Mesodermal cell (in vitro differentiated cells): ENCODE measurements around the gene HOXD4.

Source experiments
- H3K27ac ChIP-seq: 2 replicates; pipeline ENCODE4 v1.7.0; 2013; ENCODE audit warnings: mild to moderate bottlenecking, low read depth, low read length, moderate library complexity; ENCODE audit not compliant: severe bottlenecking
- H3K36me3 ChIP-seq: 2 replicates; pipeline ENCODE4 v1.7.1; 2013; ENCODE audit warnings: mild to moderate bottlenecking, low read length, moderate library complexity; ENCODE audit not compliant: control insufficient read depth, insufficient read depth
- H3K4me1 ChIP-seq: one replicate; pipeline ENCODE4 v1.7.1; 2013; ENCODE audit warnings: mild to moderate bottlenecking, low read length; ENCODE audit not compliant: insufficient read depth, control insufficient read depth, poor library complexity, severe bottlenecking
- H3K4me3 ChIP-seq: 2 replicates; pipeline ENCODE4 v1.7.0; 2013; ENCODE audit warnings: low read length, control low read depth, mild to moderate bottlenecking; ENCODE audit not compliant: insufficient read depth, poor library complexity, severe bottlenecking; ENCODE audit errors: extremely low read depth
- H3K9me3 ChIP-seq: 2 replicates; pipeline ENCODE4 v1.7.1; 2013; ENCODE audit warnings: mild to moderate bottlenecking, low read length, moderate library complexity; ENCODE audit not compliant: control insufficient read depth
- WGBS, 2 experiments: methylation state at CpG; one replicate each; pipeline ENCODE4 v1.1.5; 2013; ENCODE audit warnings: missing lambda C conversion rate in 2 of 2; ENCODE audit not compliant: insufficient coverage in 2 of 2; 5-methylcytosine and 5-hydroxymethylcytosine counted together

Gene HOXD4

DNA sequence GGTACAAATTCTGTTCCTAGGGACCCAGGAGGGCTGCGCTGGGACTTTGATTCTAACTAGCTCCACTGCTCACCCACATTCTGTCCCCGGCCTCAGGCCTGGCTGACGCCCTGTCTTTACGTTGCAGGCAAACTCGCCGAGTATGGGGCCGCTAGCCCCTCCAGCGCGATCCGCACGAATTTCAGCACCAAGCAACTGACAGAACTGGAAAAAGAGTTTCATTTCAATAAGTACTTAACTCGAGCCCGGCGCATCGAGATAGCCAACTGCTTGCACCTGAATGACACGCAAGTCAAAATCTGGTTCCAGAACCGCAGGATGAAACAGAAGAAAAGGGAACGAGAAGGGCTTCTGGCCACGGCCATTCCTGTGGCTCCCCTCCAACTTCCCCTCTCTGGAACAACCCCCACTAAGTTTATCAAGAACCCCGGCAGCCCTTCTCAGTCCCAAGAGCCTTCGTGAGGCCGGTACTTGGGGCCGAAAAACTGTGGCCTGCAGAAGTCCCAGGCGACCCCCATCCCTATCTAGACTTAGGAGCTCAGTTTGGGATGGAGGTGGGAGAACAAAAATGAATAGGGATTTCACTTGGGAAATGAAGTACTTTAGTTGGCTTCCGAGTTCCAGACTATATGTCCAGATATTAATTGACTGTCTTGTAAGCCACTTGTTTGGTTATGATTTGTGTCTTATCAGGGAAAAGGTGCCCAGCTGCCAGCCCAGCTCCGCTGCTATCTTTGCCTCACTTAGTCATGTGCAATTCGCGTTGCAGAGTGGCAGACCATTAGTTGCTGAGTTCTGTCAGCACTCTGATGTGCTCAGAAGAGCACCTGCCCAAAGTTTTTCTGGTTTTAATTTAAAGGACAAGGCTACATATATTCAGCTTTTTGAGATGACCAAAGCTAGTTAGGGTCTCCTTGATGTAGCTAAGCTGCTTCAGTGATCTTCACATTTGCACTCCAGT lies 38.6 kb downstream of the HOXD4 start:
- peak overlapping the region; percentile 30 for H3K4me3 ChIP-seq
- no peaks in the 10 kb centered on the region for H3K36me3 ChIP-seq
- 9 to 11% methylated on average over 17 to 20 of the region's 28 CpGs for WGBS, 2 experiments
- no peak overlapping the region for H3K27ac ChIP-seq
- no peaks in the 10 kb centered on the region for H3K4me1 ChIP-seq
- no peaks in the 10 kb centered on the region for H3K9me3 ChIP-seq

DNA sequence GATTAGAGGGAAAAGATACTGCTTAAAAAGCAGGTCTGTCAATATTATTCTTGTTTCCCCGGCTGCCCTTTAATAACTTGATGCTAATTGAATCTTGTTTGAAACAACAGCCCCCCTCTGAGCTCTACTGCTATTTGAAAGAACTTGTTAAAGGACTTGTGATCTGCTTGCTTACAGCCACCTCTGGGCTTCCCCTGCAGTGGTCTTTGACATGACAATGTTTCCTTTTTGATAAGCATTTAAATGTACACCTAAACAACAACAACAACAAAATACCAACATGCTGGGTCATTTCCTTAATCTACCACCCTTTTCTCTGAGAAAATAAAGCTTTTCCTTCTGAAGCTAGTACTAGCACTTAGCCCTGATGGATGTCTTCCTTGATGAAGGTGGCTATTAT lies 41.0 kb downstream of the HOXD4 start:
- no peak overlapping the region for H3K4me3 ChIP-seq
- no peaks in the 10 kb centered on the region for H3K36me3 ChIP-seq
- no peaks in the 10 kb centered on the region for H3K4me1 ChIP-seq
- no peak overlapping the region for H3K27ac ChIP-seq
- WGBS, 2 experiments = 8% methylated on average over 1 of the region's 1 CpG; no CpG with 5 or more reads in 1 of the 2 experiments
- no peaks in the 10 kb centered on the region for H3K9me3 ChIP-seq

DNA sequence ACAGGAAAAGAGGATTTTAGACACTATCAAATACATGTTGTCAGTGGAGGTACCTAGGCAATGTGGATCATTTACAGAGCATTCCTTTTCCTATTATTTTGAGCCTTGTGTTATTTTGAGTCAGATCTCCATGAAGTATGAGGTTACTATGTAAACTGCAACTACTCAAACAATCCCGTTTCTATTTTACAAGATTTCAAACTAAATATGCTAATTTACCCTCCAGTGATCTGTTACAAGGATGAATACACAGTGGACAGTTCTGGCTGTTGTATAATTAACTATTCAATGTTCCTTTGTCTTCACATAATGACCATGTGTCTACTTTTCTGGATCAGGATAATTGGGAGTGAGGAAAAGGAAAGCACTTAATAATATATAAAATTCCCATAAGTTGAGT lies 41.7 kb downstream of the HOXD4 start:
- WGBS, 2 experiments = no CpG with 5 or more reads among the region's 1 CpG
- H3K27ac ChIP-seq = no peak overlapping the region
- no peaks in the 10 kb centered on the region for H3K9me3 ChIP-seq

DNA sequence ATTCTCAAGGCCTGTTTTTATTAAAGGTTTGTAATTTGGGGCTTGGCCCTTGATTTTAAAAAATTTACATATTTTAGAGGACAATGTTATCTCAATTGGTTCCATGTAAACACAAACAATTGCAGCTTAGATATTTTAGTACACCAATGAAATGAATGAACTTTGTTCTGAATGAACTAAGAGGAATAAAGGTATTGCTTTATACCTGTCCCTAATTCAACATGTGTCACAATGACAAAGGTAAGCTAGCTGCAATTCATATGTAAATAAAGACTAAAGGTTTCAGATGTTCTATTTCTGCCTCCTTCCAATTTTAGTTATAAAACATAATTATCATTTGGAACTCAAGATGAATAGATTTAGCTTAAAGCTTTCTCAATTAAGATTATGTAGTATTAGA lies 48.6 kb downstream of the HOXD4 start:
- H3K9me3 ChIP-seq = no peaks in the 10 kb centered on the region
- H3K36me3 ChIP-seq = no peaks in the 10 kb centered on the region
- H3K4me3 ChIP-seq = no peak overlapping the region
- H3K27ac ChIP-seq = no peak overlapping the region
- no peaks in the 10 kb centered on the region for H3K4me1 ChIP-seq

More for the DNA sequence above, 41.7 kb downstream of the HOXD4 start:
- Histone ChIP-seq H3K4me3 (no peak overlapping the region), H3K36me3 (no peaks in the 10 kb centered on the region), H3K4me1 (no peaks in the 10 kb centered on the region)

DNA sequence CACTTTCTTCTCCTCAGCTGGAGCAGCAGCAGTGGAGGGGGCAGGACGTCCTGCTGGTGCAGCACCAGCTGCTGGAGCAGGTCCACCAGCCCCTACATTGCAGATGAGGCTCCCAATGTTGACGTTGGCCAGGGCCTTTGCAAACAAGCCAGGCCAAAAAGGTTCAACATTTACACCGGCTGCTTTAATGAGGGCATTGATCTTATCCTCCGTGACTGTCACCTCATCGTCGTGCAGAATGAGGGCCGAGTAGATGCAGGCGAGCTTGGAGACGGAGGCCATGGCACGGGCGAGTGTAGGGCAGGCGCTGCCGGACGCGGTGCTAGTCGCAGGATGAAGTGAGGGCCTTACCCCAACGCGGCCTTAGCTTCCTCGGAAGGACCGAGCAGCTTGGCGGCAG lies 49.6 kb downstream of the HOXD4 start:
- no peaks in the 10 kb centered on the region for H3K36me3 ChIP-seq
- 85 to 88% methylated on average over 7 to 19 of the region's 21 CpGs for WGBS, 2 experiments
- no peak overlapping the region for H3K27ac ChIP-seq
- H3K4me3 ChIP-seq = no peak overlapping the region
- H3K4me1 ChIP-seq = no peaks in the 10 kb centered on the region
- no peaks in the 10 kb centered on the region for H3K9me3 ChIP-seq

DNA sequence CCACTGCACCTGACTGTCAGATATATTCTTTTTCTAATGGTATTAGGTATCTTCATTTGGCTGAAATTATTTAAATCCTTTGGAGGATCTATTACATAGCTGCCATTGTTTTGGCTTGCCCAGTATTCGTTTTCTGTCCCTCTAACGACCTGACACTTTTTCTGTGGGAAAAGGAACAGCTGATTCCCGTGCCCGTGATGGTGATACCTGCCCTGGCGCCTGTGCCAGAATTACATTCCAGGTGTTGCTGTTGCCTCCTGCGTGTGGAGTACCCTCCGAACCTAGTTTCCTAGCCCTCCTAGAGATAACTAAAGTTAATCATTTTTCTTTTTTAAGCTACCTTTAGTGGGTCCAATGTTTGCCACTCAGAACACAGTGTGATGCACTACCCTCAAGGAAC lies 51.1 kb downstream of the HOXD4 start:
- Histone ChIP-seq H3K4me3 (no peak overlapping the region), H3K9me3 (no peaks in the 10 kb centered on the region), H3K4me1 (no peaks in the 10 kb centered on the region), H3K36me3 (no peaks in the 10 kb centered on the region), H3K27ac (no peak overlapping the region)
- WGBS, 2 experiments = 86 to 90% methylated on average over 6 to 7 of the region's 7 CpGs
